ENCODE measurements around the gene RBM4B.

The RBM4B gene

GRCh38 chr11:66693356-66694055, 15.8 kb upstream of the RBM4B start:
- no peak for DNase-seq (ENCODE audit: extremely low spot score)
- ChIA-PET CTCF (interaction anchor here (0.6 to 10.6 kb wide), 12 partner anchors 13 to 308 kb away, joined by 3 to 241 read pairs (median 4); partner anchors contain the start of gene RCE1), POLR2A (no interaction called here)
- TF ChIP-seq, protein P1, sequence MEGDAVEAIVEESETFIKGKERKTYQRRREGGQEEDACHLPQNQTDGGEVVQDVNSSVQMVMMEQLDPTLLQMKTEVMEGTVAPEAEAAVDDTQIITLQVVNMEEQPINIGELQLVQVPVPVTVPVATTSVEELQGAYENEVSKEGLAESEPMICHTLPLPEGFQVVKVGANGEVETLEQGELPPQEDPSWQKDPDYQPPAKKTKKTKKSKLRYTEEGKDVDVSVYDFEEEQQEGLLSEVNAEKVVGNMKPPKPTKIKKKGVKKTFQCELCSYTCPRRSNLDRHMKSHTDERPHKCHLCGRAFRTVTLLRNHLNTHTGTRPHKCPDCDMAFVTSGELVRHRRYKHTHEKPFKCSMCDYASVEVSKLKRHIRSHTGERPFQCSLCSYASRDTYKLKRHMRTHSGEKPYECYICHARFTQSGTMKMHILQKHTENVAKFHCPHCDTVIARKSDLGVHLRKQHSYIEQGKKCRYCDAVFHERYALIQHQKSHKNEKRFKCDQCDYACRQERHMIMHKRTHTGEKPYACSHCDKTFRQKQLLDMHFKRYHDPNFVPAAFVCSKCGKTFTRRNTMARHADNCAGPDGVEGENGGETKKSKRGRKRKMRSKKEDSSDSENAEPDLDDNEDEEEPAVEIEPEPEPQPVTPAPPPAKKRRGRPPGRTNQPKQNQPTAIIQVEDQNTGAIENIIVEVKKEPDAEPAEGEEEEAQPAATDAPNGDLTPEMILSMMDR (IDR thresholded peaks at IDR 0.05; ENCODE audit: control extremely low read depth, extremely low read depth, low read depth, missing control alignments) = no peak

DNA sequence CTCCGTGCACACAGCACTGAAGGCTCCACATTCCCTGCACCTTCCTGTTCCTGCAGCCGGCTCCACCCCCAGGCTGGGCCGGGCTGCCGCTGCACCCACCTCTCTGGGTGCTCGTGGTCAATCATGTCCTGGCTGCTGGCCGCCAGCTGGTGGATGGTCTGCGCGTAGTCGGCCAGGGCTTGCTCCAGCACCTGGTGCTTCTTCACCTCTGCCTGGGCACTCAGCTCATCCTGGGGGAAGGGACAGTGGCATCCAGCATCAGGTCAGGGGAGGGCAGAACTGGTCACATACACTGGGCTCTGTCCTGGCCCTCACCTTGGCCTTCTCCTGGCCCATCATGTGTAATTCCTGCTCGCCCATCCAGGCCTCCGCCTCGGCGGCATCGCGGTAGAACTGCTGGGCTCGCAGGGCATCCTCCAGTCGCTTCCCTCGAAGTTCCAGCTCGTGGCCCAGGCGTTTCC, 15.2 kb upstream of the RBM4B start:
- TF ChIP-seq, protein P1 (IDR thresholded peaks at IDR 0.05; ENCODE audit: control extremely low read depth, extremely low read depth, low read depth, missing control alignments) = no peak
- ChIA-PET POLR2A (no interaction called here), CTCF (interaction anchor here (0.8 to 10.6 kb wide), 9 partner anchors 12 to 307 kb away, joined by 3 to 241 read pairs (median 4); partner anchors contain the start of gene RCE1)
- no peak for DNase-seq (ENCODE audit: extremely low spot score)

- POLR2A ChIA-PET = no interaction called here
- CTCF ChIA-PET = interaction anchor here (0.8 to 10.6 kb wide), 8 partner anchors 14 to 307 kb away, joined by 3 to 241 read pairs (median 4); partner anchors contain the start of gene RCE1
- DNase-seq (ENCODE audit: extremely low spot score) = no peak
- TF ChIP-seq, protein P1 (IDR thresholded peaks at IDR 0.05; ENCODE audit: control extremely low read depth, extremely low read depth, low read depth, missing control alignments) = no peak
These were observed 14.8 kb upstream of the RBM4B start for GRCh38 chr11:66692446-66692845.

- no peak for DNase-seq (ENCODE audit: extremely low spot score)
- CTCF ChIA-PET = interaction anchor here (1.3 to 10.6 kb wide), 3 partner anchors 12 to 145 kb away, joined by 3 to 241 read pairs (median 8); partner anchors contain the start of genes RBM4B and RCE1
- POLR2A ChIA-PET = no interaction called here
- TF ChIP-seq, protein P1 (IDR thresholded peaks at IDR 0.05; ENCODE audit: control extremely low read depth, extremely low read depth, low read depth, missing control alignments) = no peak
These were observed 13.8 kb upstream of the RBM4B start for GRCh38 chr11:66691311-66691980.

DNA sequence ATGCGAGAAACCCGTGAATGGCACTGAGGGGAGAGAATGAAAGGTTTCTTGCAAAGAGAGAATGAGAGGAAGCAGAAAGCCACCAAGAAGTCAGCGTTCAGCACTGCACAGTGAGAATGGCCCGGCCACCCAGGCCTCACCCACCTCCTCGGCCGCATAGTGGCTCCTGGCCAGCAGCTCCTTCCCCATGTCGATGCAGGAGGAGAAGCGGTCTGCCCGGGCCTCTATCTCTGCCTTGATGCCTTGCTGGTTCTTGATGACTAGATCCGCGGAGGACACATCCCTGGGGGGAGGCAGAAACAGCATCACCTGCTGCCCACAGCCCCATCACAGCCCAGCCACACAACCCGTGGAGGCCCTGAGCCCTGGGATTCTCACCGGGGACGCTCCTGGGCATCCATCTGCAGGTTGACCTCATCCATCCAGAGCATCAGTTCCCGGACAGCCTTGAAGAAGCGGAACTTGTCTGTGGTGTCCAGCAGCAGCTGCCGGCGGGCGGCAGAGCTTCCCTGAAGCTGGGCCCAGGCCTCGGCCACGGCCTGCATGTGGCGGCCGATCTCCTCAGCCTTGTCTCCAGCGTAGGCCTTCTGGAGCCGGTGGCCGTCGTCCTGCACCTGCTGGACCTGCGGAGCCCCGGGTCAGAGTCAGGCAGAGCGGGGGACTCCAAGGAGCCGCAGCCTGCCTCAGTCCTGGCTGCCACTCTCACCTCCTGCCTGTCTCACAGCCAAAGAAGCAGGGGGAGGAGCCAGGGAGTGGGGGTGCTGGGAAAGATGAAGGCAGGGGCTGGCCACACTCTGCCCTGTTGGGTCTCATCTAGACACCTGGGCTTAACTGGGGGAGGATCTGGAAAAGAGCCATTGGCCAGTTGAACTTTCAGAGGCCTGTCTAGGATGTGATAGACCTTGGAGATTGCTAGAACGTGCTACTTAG, 12.2 kb upstream of the RBM4B start:
- ChIA-PET CTCF (interaction anchor here (1.3 to 10.6 kb wide), 4 partner anchors 11 to 146 kb away, joined by 3 to 241 read pairs (median 6); partner anchors contain the start of genes RBM4B and RCE1), POLR2A (no interaction called here)
- TF ChIP-seq, protein P1 (IDR thresholded peaks at IDR 0.05; ENCODE audit: control extremely low read depth, extremely low read depth, low read depth, missing control alignments) = no peak
- DNase-seq (ENCODE audit: extremely low spot score) = no peak

Measured in GM10248 (cell line).